Panc1 (cell line): Measurements from ENCODE around the gene ZNF345. TPM values are rescaled to one million over a fixed set of nuclear protein-coding genes. Genes with fewer than 3 reads are reported as not detected.

Experiments
- ATAC-seq: fragments of 200-7000 bp; cut with Tn5 transposase; 2 replicates; pipeline ENCODE4 v1.9.1; 2020; ENCODE audit warnings: mild to moderate bottlenecking, moderate library complexity
- Bru-seq: library from RNA; stranded (reverse); fragments of 400-500 nt; gene quantifications from one replicate; lab custom pipeline; 2021; lab: Mats Ljungman, UMichigan
- BruChase-seq, 2 experiments: library from RNA; stranded (reverse); fragments of 400-500 nt; gene quantifications; one replicate each; lab custom pipeline; 2021; lab: Mats Ljungman, UMichigan
- BruUV-seq: library from RNA; stranded (reverse); fragments of 400-500 nt; replicated peaks from 2 replicates; lab custom pipeline; 2021; lab: Mats Ljungman, UMichigan
- CTCF ChIA-PET: fragments of 300-600 bp; sonication (Branson Sonifier 250); formaldehyde crosslinking; loops from one replicate; lab custom pipeline; 2022; ENCODE audit warnings: antibody characterized with exemption; lab: Charles Lee
- POLR2A ChIA-PET: fragments of 300-600 bp; sonication (Branson Sonifier 250); formaldehyde crosslinking; loops from one replicate; lab custom pipeline; 2022; ENCODE audit warnings: antibody characterized with exemption; lab: Charles Lee
- DNase-seq: peaks from one replicate; pipeline ENCODE4 v3.0.0-alpha.2; 2010; ENCODE audit warnings: low read depth, low spot score
- H3K27ac ChIP-seq: 2 replicates; pipeline ENCODE4 v1.5.1; 2011; ENCODE audit warnings: mild to moderate bottlenecking, low read length, inconsistent platforms
- H3K27me3 ChIP-seq: fragments of 200-500 bp; sonication (Bioruptor generic); 2 replicates; pipeline ENCODE4 v1.6.0; 2014; ENCODE audit warnings: low read length, inconsistent platforms; ENCODE audit not compliant: control insufficient read depth, insufficient read depth
- H3K36me3 ChIP-seq: fragments of 200-500 bp; sonication (Bioruptor generic); 2 replicates; pipeline ENCODE4 v1.5.1; 2014; ENCODE audit warnings: inconsistent platforms, mild to moderate bottlenecking, low read length, moderate library complexity; ENCODE audit not compliant: control insufficient read depth, insufficient read depth
- H3K4me1 ChIP-seq: 2 replicates; pipeline ENCODE4 v1.5.1; 2011; ENCODE audit warnings: inconsistent platforms, mild to moderate bottlenecking, low read length, moderate library complexity; ENCODE audit not compliant: control insufficient read depth, insufficient read depth
- H3K4me3 ChIP-seq, 2 experiments: 2 replicates each; pipeline ENCODE4 v1.5.1; 2011 to 2012; ENCODE audit warnings: low read depth in 2 of 2, low read length in 2 of 2, mild to moderate bottlenecking in 2 of 2, inconsistent platforms in 1 of 2, moderate library complexity in 1 of 2
- H3K9me3 ChIP-seq: fragments of 200-500 bp; sonication (Bioruptor generic); 2 replicates; pipeline ENCODE4 v1.5.1; 2014; ENCODE audit warnings: low read depth, mild to moderate bottlenecking, inconsistent platforms, low read length, moderate library complexity; ENCODE audit not compliant: control insufficient read depth, insufficient read depth
- POLR2AphosphoS5 ChIP-seq: IDR thresholded peaks from 2 replicates; pipeline ENCODE4 v1.6.1; 2012; ENCODE audit warnings: mild to moderate bottlenecking, low read depth, low read length, moderate library complexity
- SIN3A ChIP-seq: IDR thresholded peaks from 2 replicates; pipeline ENCODE4 v1.6.1; 2012; ENCODE audit warnings: low read depth, mild to moderate bottlenecking, low read length, moderate library complexity, borderline replicate concordance; ENCODE audit not compliant: insufficient read depth
- TCF7L2 ChIP-seq: IDR thresholded peaks from 2 replicates; pipeline ENCODE4 v1.6.1; 2011; ENCODE audit warnings: mild to moderate bottlenecking, low read depth, low read length, inconsistent platforms
- in situ Hi-C: cut with HindIII; loops from 2 replicates; pipeline ENCODE4 v1.10.0; 2016; ENCODE audit warnings: low sequenced_read_pairs, low pct_unique_long_range_greater_than_20kb
- intact Hi-C: fragments of 100-400 bp; cut with micrococcal nuclease; formaldehyde crosslinking; loops from one replicate; pipeline ENCODE4 v1.10.0; 2022; ENCODE audit not compliant: unreplicated experiment
- long read RNA-seq: library from polyadenylated mRNA; unstranded; transcript quantifications from one replicate; pipeline ENCODE4 v2.0.0, GENCODE V29; 2021; ENCODE audit not compliant: unreplicated experiment
- polyA plus RNA-seq: library from polyadenylated mRNA; unstranded; fragments of >200 nt; gene quantifications from one replicate; pipeline ENCODE4 v1.2.1, GENCODE V29; 2012; ENCODE audit warnings: missing spikeins; ENCODE audit not compliant: insufficient read length
- total RNA-seq: library from RNA; stranded (reverse); gene quantifications from one replicate; pipeline ENCODE4 v1.2.1, GENCODE V29; 2021; ENCODE audit not compliant: unreplicated experiment
- TF ChIP-seq, protein P1 (sequence below), 2 experiments: IDR thresholded peaks; 2 replicates each; pipeline ENCODE4 v1.6.1; 2011 to 2012; ENCODE audit warnings: low read depth in 2 of 2, control low read depth in 1 of 2, low read length in 1 of 2, mild to moderate bottlenecking in 1 of 2, moderate library complexity in 1 of 2; ENCODE audit not compliant: insufficient read depth in 1 of 2
- TF ChIP-seq, protein P2 (sequence below): fragments of 450-650 bp; IDR thresholded peaks from 2 replicates; pipeline ENCODE4 v1.5.1; 2017; ENCODE audit warnings: mild to moderate bottlenecking

The ZNF345 gene
- total RNA-seq: 3.8 TPM
- 2.2 TPM for polyA plus RNA-seq
- percentile 60 among the genes with signal in this experiment for Bru-seq, nascent RNA
- BruChase-seq, experiment 1, labeled RNA remaining after a 2-hour chase: percentile 64 among the genes with signal in this experiment
- percentile 62 among the genes with signal in this experiment for BruChase-seq, experiment 2, labeled RNA remaining after a 6-hour chase
- long read RNA-seq, partial matches to known transcripts: 1 of 5 reads
- long read RNA-seq, other reads (novel, unspliced or antisense): 2 of 5 reads

- intact Hi-C loops (loop anchor here (5.0 kb wide), 1 partner anchor 66 kb away; the partner anchor contains the start of genes ZNF568 and ZNF829), in situ Hi-C loops (no loop called here)
- POLR2A ChIA-PET: interaction anchor here (0.5 kb wide), 1 partner anchor 154 kb away, joined by 7 read pairs; no protein-coding TSS in a partner anchor
- ATAC-seq: peak; percentile 97
- TF ChIP-seq POLR2AphosphoS5 (0 out of 2 replicates have a peak, but pooled peaks have one; percentile 33), SIN3A (peak; percentile 88; the same call in 1 of the 2 replicates)
- TF ChIP-seq, protein P1, sequence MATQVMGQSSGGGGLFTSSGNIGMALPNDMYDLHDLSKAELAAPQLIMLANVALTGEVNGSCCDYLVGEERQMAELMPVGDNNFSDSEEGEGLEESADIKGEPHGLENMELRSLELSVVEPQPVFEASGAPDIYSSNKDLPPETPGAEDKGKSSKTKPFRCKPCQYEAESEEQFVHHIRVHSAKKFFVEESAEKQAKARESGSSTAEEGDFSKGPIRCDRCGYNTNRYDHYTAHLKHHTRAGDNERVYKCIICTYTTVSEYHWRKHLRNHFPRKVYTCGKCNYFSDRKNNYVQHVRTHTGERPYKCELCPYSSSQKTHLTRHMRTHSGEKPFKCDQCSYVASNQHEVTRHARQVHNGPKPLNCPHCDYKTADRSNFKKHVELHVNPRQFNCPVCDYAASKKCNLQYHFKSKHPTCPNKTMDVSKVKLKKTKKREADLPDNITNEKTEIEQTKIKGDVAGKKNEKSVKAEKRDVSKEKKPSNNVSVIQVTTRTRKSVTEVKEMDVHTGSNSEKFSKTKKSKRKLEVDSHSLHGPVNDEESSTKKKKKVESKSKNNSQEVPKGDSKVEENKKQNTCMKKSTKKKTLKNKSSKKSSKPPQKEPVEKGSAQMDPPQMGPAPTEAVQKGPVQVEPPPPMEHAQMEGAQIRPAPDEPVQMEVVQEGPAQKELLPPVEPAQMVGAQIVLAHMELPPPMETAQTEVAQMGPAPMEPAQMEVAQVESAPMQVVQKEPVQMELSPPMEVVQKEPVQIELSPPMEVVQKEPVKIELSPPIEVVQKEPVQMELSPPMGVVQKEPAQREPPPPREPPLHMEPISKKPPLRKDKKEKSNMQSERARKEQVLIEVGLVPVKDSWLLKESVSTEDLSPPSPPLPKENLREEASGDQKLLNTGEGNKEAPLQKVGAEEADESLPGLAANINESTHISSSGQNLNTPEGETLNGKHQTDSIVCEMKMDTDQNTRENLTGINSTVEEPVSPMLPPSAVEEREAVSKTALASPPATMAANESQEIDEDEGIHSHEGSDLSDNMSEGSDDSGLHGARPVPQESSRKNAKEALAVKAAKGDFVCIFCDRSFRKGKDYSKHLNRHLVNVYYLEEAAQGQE (IDR thresholded peaks at IDR 0.05; ENCODE audit: insufficient read depth in 1 of 2, low read depth in 2 of 2, low read length in 1 of 2): no peak
- peaks cover 13% of the 10 kb centered on the region; the same call in 1 of the 2 replicates for H3K9me3 ChIP-seq
- H3K27ac ChIP-seq: peak within 1 kb of the TSS; percentile 90
- H3K27me3 ChIP-seq: no peaks in the 10 kb centered on the region
- DNase-seq: peak; percentile 93
- CTCF ChIA-PET: interaction anchor here (0.5 to 0.6 kb wide), 3 partner anchors 8 to 1049 kb away, joined by 3 to 14 read pairs (median 7); no protein-coding TSS in a partner anchor
- TSS peak; percentile 93 for BruUV-seq
- peak within 1 kb of the TSS; percentile 58 to 93 for H3K4me3 ChIP-seq
- H3K36me3 ChIP-seq: no peaks in the 10 kb centered on the region
- no peaks in the 10 kb centered on the region for H3K4me1 ChIP-seq
These were observed at the start of gene ZNF345 for GRCh38 chr19:36850559-36851442. TSS of gene ZNF345 (plus strand) at chr19:36850876. CDS start at chr19:36876831, 25,955 bp downstream.

DNA sequence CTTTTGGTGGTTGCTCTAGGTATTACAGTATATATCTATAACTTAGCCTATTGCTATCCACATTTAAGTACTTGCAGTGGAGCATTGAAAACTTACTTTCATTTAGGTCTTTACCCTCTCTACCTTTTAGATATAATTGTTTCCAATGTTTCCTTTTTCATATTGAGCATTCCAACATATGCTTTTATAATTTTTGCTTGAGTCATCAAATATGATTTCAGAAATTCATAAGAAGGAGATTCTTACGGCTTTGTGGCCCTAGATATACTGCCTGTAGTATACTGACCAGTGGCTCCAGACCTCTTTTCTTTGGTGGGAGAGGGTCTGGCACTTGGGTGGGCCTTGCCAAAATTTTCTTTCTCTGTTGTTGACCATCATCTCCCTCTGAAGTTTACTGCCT is 45.3 kb upstream of the ZNF345 start:
- Histone ChIP-seq H3K27me3 (no peaks in the 10 kb centered on the region), H3K4me1 (no peaks in the 10 kb centered on the region), H3K4me3 (no peak overlapping the region), H3K27ac (no peak overlapping the region), H3K36me3 (peaks cover 3% of the 10 kb centered on the region; the same call in 1 of the 2 replicates), H3K9me3 (peaks cover 58% of the 10 kb centered on the region)
- intact Hi-C loops: no loop called here
- TF ChIP-seq, protein P2, sequence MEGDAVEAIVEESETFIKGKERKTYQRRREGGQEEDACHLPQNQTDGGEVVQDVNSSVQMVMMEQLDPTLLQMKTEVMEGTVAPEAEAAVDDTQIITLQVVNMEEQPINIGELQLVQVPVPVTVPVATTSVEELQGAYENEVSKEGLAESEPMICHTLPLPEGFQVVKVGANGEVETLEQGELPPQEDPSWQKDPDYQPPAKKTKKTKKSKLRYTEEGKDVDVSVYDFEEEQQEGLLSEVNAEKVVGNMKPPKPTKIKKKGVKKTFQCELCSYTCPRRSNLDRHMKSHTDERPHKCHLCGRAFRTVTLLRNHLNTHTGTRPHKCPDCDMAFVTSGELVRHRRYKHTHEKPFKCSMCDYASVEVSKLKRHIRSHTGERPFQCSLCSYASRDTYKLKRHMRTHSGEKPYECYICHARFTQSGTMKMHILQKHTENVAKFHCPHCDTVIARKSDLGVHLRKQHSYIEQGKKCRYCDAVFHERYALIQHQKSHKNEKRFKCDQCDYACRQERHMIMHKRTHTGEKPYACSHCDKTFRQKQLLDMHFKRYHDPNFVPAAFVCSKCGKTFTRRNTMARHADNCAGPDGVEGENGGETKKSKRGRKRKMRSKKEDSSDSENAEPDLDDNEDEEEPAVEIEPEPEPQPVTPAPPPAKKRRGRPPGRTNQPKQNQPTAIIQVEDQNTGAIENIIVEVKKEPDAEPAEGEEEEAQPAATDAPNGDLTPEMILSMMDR: no peak
- TF ChIP-seq POLR2AphosphoS5 (no peak), SIN3A (no peak), TCF7L2 (no peak)
- TF ChIP-seq, protein P1 (IDR thresholded peaks at IDR 0.05; ENCODE audit: insufficient read depth in 1 of 2, low read depth in 2 of 2, low read length in 1 of 2): no peak
- BruUV-seq: TSS peak; percentile 1
- DNase-seq (no peak), ATAC-seq (no peak)
- POLR2A ChIA-PET: no interaction called here
- in situ Hi-C loops: no loop called here
- CTCF ChIA-PET: no interaction called here
